GM19452 (cell line): ENCODE results near the gene TPSAB1.

Experiments used
- ATAC-seq: cut with Tn5 transposase; IDR thresholded peaks from one replicate; pipeline ENCODE4 v1.9.1; 2021; ENCODE audit not compliant: unreplicated experiment

TPSAB1 gene

DNA sequence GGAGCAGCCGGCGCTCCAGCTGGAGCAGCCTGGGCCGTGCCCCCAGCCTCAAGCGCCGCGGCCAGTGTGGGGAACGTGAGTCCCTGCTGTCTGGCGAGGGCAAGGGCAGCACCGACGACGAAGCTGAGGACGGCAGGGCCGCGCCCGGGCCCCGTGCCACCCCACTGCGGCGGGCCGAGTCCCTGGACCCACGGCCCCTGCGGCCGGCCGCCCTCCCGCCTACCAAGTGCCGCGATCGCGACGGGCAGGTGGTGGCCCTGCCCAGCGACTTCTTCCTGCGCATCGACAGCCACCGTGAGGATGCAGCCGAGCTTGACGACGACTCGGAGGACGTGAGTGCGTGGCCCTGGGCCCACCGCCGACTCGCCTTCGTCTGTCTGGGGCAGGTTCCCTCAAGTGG is 31.4 kb upstream of the TPSAB1 start:
- no peak for ATAC-seq

DNA sequence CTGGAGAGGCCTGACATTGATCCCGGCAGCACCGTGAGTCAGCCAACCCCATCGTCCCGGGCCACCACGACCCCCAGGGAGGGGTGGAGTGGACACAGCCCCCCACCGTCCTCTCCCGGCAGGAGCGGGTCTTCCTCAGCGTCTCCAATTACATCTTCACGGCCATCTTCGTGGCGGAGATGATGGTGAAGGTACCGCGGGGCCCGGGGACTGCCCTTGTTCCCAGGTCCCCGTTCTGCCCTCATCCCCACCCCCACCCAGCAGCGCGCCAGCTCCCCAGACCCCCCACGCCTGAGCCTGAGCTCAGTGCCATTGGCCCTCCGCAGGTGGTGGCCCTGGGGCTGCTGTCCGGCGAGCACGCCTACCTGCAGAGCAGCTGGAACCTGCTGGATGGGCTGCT is 30.0 kb upstream of the TPSAB1 start:
- ATAC-seq: no peak

DNA sequence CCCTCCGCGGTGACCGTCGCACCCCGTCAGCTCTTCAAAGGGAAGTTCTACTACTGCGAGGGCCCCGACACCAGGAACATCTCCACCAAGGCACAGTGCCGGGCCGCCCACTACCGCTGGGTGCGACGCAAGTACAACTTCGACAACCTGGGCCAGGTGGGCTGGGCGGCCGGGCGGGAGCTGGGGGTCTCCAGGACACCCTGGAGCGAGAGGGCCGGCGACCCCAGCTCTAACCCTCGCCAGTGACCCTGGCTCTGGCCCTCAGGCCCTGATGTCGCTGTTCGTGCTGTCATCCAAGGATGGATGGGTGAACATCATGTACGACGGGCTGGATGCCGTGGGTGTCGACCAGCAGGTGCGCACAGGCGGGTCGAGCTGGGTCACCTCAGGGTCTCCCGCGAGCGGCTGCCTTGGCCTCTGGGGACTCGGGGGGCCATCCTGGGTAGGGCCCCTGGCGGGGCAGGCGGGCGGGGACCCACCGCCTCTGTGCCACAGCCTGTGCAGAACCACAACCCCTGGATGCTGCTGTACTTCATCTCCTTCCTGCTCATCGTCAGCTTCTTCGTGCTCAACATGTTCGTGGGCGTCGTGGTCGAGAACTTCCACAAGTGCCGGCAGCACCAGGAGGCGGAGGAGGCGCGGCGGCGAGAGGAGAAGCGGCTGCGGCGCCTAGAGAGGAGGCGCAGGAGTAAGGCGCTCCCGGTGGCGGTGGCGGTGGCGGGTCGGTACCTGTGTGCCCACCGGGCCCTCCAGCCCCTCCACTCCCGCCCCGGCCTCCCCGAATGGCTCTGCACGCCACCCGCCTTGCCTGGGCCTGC is 28.8 kb upstream of the TPSAB1 start:
- ATAC-seq: no peak

DNA sequence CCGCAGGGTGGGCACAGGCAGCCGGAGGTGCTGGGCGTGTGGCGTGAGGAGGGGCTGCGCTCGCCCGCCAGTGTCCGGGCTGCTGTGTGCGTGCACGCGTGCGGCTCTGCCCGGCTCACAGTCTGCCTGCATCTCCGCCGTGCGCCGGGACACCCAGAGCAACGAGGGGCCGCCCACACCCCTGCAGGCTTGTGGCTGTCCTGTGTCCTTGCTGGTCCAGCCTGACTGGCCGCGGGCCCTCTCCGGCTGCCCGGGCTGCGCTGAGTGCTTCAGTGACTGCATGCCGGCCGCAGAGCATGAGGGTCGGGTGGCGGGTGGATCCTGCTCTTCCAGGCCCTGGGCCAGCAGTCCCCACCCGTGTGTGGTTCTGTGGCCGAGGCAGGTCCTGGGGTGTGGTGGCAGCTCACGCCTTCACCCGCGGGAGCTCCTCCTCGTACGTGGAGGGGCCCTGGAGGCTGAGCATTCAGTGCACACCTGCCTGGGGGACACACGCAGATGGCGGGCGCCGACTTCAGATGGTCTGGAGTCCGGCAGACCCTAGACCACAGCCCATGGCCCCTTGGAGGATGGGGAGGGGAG is 27.8 kb upstream of the TPSAB1 start:
- ATAC-seq: no peak

DNA sequence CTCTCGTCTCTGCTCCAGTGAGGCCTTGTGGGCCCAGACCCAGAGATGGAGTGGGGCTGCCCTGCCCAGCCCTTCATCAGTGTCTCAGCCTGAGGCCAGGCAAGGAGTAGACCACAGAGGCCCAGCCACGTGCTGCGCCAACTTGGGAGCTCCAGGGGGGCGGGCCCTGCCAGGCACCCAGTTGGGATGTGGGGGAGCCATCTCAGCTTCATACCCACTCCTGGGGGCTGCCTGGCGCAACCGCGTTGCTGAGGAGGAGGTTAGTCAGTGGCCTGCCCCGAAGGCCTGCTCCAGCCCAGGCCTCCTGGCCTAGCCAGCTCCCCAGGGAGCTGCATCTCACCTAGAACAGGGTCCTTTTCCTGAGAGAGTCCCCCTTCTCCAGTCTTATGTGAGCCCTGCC is 27.3 kb upstream of the TPSAB1 start:
- no peak for ATAC-seq

DNA sequence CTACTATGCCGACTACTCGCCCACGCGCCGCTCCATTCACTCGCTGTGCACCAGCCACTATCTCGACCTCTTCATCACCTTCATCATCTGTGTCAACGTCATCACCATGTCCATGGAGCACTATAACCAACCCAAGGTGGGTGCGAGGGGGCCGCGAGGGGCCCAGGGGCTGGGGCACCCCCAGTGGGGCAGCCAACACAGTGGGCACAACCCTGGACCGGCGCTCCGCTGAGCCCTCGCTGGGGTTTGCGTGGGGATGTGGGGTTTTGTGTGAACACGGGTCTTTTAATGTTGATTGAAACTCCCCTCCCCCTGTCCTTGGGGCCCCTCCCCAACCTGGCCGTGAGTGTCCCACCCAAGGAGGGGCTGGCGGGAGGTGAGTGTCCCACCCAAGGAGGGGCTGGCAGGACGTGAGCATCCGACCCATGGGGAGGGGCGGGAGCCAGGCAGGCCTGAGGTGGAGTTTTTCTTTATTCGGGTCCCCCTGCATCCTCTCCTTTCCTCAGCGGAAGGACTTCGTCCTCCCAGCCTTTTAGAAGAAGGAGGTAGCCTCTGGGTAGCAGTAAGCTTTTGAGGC is 26.6 kb upstream of the TPSAB1 start:
- ATAC-seq: no peak

DNA sequence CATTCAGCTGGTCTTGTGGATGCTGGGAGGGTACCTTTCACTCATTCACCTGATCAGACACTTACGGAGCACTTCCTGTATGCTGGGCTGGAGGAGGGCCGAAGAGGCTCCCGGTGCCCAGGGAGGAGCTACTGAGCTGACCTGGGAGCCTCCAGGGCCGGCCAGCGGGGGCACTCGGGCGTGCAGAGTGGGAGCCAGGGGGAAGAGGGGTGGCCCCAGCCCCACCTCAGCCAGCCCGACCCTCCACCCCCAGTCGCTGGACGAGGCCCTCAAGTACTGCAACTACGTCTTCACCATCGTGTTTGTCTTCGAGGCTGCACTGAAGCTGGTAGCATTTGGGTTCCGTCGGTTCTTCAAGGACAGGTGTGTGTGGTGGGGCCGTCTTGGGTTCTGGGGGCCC is 25.8 kb upstream of the TPSAB1 start:
- no peak for ATAC-seq

DNA sequence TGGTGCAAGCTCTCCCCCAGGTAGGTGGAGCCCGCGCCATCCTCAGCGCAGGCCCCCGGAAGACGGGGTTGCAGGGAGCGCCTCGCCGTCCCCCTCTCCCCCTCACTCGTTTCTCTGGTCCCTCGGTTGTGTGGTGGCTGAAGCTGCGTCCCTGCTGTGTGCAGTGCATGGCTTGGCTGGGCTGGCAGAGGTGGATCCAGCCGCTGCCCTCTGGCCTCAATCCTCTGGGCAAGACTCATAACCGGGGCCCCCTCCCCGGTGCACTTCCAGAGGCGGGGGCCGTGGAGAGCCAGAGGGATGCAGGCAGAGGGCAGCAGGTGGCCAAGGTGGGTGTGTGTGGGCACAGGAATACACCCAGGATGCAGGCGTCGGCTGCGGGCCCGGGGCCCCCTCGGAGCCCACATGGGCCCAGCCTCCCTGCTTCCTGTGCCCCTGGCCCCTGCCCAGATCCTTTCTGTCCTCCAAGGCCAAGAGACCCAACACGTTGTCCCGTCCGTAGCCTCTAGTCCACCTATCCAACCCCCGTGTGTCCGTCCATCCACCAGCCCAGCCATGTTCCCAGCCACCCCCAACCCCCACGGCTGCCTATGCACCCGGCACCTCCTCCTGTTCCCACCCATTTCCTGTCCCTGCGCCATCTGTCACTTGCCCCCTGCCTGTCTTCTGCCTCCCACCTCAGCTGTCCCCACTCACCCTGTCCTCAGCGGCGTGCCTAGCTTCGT is 24.8 kb upstream of the TPSAB1 start:
- ATAC-seq: no peak

DNA sequence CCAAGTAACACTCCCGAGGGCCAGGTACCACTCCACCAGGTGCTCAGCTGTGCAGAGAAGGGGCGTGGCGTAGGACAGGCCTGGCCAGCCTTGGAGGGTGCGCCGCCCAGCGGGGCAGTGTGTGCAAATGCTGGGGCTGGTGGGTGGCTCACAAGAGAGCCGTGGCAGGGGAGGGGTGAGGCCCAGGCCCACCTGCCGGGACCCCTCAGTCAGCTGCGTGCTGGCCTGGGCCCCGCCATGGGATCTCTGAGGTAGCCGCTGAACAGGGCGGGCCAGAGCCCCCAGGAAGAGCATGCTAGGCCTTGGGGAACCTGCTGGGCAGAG is 24.2 kb upstream of the TPSAB1 start:
- no peak for ATAC-seq

DNA sequence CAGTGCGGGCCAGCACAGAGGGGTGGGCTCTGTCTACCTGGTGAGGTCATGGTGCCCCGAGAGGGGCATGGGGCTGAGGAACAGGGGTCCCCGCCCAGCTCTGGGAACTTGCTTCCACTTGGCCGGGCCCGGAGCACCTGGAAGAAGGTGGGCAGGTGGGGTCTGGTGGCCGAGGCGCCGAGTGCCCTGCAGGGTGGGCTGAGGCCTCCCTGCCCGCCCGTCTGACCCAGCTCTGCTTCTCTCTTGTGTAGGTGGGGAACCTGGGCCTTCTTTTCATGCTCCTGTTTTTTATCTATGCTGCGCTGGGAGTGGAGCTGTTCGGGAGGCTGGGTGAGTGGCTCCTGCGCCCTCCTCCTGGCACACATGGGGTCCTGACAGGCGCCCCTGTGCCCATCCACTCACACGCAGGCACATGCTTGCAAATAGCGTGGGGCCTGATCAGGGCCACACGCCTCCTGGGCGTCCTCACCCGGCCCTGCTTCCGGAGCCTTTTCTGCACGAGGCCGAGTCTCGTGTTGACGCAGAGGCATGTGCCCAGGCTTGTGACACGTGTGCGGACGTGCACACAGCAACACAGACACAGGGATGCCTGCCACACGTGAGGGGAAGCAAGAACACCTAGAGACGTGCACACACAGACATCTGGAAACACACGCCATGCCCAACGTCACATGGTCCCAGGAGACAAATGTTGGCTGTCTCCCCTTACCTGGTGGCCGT is 23.7 kb upstream of the TPSAB1 start:
- no peak for ATAC-seq

DNA sequence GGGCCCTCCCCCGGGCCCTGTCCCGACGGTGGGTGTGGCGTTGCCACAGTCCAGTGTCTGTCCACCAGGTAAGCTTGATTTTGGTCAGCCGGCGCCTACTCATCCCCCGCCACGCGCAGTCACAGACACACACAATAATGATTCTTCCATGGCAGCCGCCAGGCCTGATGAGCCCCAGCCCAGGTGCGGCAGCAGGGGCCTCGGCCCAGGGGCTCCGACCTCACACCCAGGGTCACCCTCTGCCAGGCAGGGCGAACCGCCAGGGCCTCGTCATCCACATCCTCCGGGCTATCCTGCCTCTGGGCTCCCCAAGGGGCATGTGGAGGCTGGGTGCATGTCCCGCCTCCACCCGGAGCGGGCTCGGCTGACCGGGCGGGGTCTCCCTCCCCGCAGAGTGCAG is 23.0 kb upstream of the TPSAB1 start:
- no peak for ATAC-seq

DNA sequence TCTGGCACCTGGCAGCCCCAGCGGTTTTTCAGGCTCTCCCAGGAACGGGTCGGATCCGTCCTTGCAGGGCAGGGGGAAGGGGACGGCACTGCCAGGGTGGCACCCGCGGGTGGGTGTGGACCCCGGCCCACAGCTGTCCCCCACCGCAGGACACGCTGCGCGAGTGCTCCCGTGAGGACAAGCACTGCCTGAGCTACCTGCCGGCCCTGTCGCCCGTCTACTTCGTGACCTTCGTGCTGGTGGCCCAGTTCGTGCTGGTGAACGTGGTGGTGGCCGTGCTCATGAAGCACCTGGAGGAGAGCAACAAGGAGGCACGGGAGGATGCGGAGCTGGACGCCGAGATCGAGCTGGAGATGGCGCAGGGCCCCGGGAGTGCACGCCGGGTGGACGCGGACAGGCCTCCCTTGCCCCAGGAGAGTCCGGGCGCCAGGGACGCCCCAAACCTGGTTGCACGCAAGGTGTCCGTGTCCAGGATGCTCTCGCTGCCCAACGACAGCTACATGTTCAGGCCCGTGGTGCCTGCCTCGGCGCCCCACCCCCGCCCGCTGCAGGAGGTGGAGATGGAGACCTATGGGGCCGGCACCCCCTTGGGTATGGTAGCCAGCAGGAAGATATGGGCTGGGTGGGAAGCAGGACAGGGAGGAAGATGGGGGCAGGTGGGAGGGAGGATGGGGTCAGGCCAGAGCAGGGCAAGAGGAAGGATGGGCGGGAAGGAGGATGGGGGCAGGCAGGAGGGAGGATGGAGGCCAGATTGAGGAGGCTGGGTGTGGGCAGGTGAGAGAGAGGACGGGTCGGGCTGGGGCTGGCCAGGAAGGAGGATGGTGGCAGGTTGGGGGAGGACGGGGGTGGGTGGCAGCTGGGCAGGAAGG is 22.2 kb upstream of the TPSAB1 start:
- no peak for ATAC-seq

DNA sequence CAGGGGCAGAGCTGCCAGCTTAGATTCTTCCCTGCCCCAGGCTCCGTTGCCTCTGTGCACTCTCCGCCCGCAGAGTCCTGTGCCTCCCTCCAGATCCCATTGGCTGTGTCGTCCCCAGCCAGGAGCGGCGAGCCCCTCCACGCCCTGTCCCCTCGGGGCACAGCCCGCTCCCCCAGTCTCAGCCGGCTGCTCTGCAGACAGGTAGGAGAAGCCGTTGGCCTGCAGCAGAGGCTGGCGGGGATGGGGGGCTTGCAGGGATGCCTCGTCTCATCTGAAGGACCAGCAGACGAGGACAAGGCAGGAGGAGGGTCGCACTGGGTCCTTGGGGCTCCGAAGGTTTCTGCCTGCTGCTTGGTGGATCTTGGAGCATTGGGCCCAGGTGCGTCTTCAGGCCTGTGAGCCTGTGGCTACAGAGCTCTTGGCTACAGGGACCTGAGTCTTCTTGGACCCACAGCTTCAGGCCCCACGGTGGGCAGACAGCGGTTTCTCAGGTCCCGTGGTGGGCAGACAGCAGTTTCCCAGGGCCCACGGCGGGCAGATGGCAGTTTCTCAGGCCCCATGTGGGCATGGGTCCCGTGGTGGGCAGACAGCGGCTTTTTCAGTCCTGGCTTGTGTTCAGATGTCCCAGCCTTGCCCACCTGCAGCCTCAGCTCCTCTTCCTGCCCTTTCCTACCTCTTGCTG is 21.4 kb upstream of the TPSAB1 start:
- ATAC-seq: no peak

DNA sequence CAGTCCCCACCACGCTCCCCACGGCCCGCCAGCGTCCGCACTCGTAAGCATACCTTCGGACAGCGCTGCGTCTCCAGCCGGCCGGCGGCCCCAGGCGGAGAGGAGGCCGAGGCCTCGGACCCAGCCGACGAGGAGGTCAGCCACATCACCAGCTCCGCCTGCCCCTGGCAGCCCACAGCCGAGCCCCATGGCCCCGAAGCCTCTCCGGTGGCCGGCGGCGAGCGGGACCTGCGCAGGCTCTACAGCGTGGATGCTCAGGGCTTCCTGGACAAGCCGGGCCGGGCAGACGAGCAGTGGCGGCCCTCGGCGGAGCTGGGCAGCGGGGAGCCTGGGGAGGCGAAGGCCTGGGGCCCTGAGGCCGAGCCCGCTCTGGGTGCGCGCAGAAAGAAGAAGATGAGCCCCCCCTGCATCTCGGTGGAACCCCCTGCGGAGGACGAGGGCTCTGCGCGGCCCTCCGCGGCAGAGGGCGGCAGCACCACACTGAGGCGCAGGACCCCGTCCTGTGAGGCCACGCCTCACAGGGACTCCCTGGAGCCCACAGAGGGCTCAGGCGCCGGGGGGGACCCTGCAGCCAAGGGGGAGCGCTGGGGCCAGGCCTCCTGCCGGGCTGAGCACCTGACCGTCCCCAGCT is 20.3 kb upstream of the TPSAB1 start:
- ATAC-seq: no peak

DNA sequence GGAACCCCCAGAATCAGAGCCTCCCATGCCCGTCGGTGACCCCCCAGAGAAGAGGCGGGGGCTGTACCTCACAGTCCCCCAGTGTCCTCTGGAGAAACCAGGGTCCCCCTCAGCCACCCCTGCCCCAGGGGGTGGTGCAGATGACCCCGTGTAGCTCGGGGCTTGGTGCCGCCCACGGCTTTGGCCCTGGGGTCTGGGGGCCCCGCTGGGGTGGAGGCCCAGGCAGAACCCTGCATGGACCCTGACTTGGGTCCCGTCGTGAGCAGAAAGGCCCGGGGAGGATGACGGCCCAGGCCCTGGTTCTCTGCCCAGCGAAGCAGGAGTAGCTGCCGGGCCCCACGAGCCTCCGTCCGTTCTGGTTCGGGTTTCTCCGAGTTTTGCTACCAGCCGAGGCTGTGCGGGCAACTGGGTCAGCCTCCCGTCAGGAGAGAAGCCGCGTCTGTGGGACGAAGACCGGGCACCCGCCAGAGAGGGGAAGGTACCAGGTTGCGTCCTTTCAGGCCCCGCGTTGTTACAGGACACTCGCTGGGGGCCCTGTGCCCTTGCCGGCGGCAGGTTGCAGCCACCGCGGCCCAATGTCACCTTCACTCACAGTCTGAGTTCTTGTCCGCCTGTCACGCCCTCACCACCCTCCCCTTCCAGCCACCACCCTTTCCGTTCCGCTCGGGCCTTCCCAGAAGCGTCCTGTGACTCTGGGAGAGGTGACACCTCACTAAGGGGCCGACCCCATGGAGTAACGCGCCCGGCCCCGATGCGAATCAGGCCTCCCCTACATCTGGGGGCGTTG is 19.5 kb upstream of the TPSAB1 start:
- ATAC-seq: no peak

DNA sequence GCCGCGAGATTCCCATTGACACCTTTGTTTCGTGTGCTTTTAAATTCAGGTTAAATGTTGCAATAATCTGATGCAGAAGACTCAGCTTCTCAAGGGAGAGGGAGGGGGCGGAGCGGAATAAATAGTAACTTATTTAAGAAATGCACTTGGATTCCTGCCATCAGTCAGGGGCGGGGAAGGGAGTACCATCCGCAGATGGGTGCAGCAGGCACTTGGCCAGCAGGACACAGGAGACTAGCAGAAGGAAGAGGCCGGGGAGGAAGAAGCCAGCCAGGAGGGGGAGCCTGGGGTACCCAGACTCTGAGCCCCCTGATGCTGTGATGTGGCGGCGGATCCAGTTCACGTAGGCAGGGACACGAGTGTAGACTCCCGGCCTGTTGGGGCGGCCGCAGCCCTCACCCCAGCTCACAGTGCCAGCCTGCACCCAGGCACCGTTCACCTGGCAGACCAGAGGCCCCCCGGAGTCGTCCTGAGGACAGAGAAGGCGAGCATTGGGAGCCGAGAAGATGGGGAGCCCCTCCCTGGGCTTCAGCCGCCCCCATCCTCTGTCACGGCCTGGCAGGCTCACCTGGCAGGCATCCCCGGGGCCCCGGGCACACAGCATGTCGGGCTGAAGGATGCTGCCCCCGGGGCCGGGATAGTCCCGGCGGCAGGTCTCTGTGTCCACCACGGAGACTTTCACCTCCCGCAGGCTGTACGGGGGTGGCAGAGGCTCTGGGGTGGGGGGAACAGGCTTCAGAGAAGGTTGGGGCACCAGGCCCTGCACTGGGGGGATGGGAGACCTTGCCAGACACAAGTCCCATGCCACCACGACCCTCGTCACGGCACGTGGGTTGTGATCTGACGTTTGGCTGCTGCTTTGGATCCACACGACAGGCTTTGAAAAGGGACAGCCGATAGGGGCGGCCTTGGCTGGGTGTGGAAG is 18.6 kb upstream of the TPSAB1 start:
- no peak for ATAC-seq

DNA sequence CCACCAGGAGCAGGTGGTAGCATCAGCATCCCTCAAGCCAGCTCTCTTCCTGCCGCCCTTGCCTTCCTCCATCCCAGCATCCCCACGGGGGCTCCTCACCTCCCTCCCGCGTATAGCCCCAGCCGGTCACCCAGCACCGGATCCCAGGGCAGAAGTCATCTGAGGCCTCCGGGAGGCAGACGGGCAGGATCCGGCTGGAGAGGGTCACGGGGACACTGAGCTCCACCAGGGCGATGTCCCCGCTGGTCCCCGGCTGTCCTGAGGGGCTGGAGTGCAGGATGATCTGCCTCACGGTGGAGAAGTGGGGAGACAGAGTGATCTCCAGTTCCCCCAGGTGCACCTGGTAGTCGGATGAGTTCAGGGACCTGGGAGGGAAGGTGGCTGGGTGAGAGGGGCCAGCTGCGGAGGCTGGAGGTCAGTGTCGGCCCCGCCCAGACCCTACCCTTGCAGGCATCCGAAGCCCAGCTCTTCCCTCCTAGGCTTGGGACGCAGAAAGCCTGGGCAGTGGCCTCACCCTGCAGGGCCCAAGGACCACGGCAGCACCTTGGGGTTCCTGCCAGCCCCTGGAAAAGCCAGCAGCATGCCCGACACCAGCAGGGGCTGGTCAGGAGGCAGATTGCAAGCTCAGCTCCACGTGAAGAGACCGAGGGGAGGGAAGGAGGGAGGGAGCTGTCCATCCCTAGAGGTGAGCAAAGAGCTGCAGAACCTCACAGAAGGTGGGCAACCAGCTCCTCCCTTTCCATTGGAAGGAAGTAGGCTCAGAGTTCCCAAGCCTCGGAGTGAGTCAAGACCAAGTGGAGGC is 17.8 kb upstream of the TPSAB1 start:
- ATAC-seq: no peak
